HCT116 (cell line): ENCODE data around the gene AHSA1. TPM values are rescaled to one million over a fixed set of nuclear protein-coding genes. Genes with fewer than 3 reads are reported as not detected.

Experiments
- ATAC-seq: fragments of 200-7000 bp; cut with Tn5 transposase; 2 replicates; pipeline ENCODE4 v1.9.1; 2020; ENCODE audit warnings: mild to moderate bottlenecking, moderate library complexity
- BruUV-seq: library from RNA; stranded (reverse); fragments of 400-500 nt; replicated peaks from 2 replicates; lab custom pipeline; 2021; lab: Mats Ljungman, UMichigan
- CTCF ChIA-PET: fragments of 300-600 bp; sonication (Branson Sonifier 250); formaldehyde crosslinking; loops from one replicate; lab custom pipeline; 2021; ENCODE audit warnings: antibody characterized with exemption; lab: Charles Lee
- POLR2A ChIA-PET: fragments of 300-600, 350-600 bp; sonication (Branson Sonifier 250); formaldehyde crosslinking; loops from one replicate; lab custom pipeline; 2021; ENCODE audit warnings: antibody characterized with exemption; lab: Charles Lee
- RAD21 ChIA-PET, 2 experiments: fragments of 300-600 bp; sonication (Branson Sonifier 250); formaldehyde crosslinking; loops; one replicate each; lab custom pipeline; 2023; ENCODE audit warnings: low total read pairs in 2 of 2; ENCODE audit not compliant: uncharacterized antibody in 2 of 2, unreplicated experiment in 2 of 2, low non-redundant PET in 1 of 2; lab: Charles Lee
- DNase-seq: peaks from one replicate; pipeline ENCODE4 v3.0.0-alpha.2; 2010; ENCODE audit warnings: low read depth, low spot score
- H2AFZ ChIP-seq: fragments of 200-600 bp; shearing (Covaris generic), sonication (generic); 2 replicates; pipeline ENCODE4 v1.6.1; 2017; ENCODE audit warnings: low read depth, mixed run types, mixed read lengths, antibody characterized with exemption, low read length; ENCODE audit not compliant: poor library complexity, severe bottlenecking
- H3K27ac ChIP-seq: 2 replicates; pipeline ENCODE4 v1.5.1; 2012; ENCODE audit warnings: low read depth, low read length
- H3K27me3 ChIP-seq: fragments of 200-600 bp; sonication (generic); 2 replicates; pipeline ENCODE4 v1.6.1; 2016; ENCODE audit warnings: mixed run types, low read length, mixed read lengths; ENCODE audit not compliant: insufficient read depth
- H3K36me3 ChIP-seq, 2 experiments: fragments of 200-500 bp in 1 of 2; fragments of 200-600 bp in 1 of 2; sonication (Bioruptor generic) in 1 of 2; sonication (generic) in 1 of 2; 2 replicates each; pipeline versions ENCODE4 v1.5.1 to v1.6.1; 2014 to 2016; ENCODE audit warnings: low read length in 2 of 2, inconsistent platforms in 1 of 2, mixed read lengths in 1 of 2, mixed run types in 1 of 2; ENCODE audit not compliant: insufficient read depth in 2 of 2, control insufficient read depth in 1 of 2
- H3K4me1 ChIP-seq, 2 experiments: fragments of 200-600 bp in 1 of 2; sonication (generic) in 1 of 2; 2 replicates each; pipeline versions ENCODE4 v1.5.1 to v1.6.1; 2012 to 2017; ENCODE audit warnings: low read length in 2 of 2, inconsistent platforms in 1 of 2, mild to moderate bottlenecking in 1 of 2, mixed read lengths in 1 of 2, mixed run types in 1 of 2, moderate library complexity in 1 of 2; ENCODE audit not compliant: insufficient read depth in 2 of 2, control insufficient read depth in 1 of 2
- H3K4me2 ChIP-seq: fragments of 200-600 bp; sonication (generic); 2 replicates; pipeline ENCODE4 v1.6.1; 2017; ENCODE audit warnings: mixed run types, low read length, mixed read lengths
- H3K4me3 ChIP-seq, 2 experiments: fragments of 200-600 bp in 1 of 2; sonication (generic) in 1 of 2; replicated peaks in 1 of 2; 2 replicates each; pipeline ENCODE4 v1.5.1; 2011 to 2016; ENCODE audit warnings: low read length in 2 of 2, control low read depth in 1 of 2, low read depth in 1 of 2, mild to moderate bottlenecking in 1 of 2, mixed read lengths in 1 of 2, mixed run types in 1 of 2
- H3K79me2 ChIP-seq: fragments of 200-600 bp; sonication (generic); 2 replicates; pipeline ENCODE4 v1.6.1; 2017; ENCODE audit warnings: mild to moderate bottlenecking, mixed run types, low read length, moderate library complexity, mixed read lengths; ENCODE audit not compliant: insufficient read depth
- H3K9ac ChIP-seq: fragments of 200-600 bp; sonication (generic); 2 replicates; pipeline ENCODE4 v1.6.1; 2016; ENCODE audit warnings: low read length, mixed read lengths
- H3K9me2 ChIP-seq: fragments of 200-600 bp; sonication (generic), shearing (Covaris generic); 2 replicates; pipeline ENCODE4 v1.6.1; 2017; ENCODE audit warnings: mixed run types, mild to moderate bottlenecking, moderate library complexity; ENCODE audit not compliant: insufficient read depth
- H3K9me3 ChIP-seq, 2 experiments: fragments of 200-500 bp in 1 of 2; fragments of 200-600 bp in 1 of 2; sonication (Bioruptor generic) in 1 of 2; sonication (generic) in 1 of 2; 2 replicates each; pipeline ENCODE4 v1.6.1; 2014 to 2017; ENCODE audit warnings: low read length in 2 of 2, mixed read lengths in 2 of 2, inconsistent platforms in 1 of 2, low read depth in 1 of 2, mild to moderate bottlenecking in 1 of 2, mixed run types in 1 of 2, moderate library complexity in 1 of 2; ENCODE audit not compliant: control insufficient read depth in 1 of 2, insufficient read depth in 1 of 2
- H4K20me1 ChIP-seq: fragments of 200-600 bp; sonication (generic), shearing (Covaris generic); 2 replicates; pipeline ENCODE4 v1.6.1; 2017; ENCODE audit warnings: mixed run types, mild to moderate bottlenecking, moderate library complexity; ENCODE audit not compliant: insufficient read depth
- CBX3 ChIP-seq: IDR thresholded peaks from 2 replicates; pipeline ENCODE4 v1.6.1; 2012; ENCODE audit warnings: low read depth
- CTCF ChIP-seq, 3 experiments: fragments of 200-600 bp in 1 of 3; sonication (generic) in 1 of 3; IDR thresholded peaks in 2 of 3; conservative IDR thresholded peaks in 1 of 3; 2 replicates each; pipeline ENCODE4 v1.5.1; 2012 to 2017; ENCODE audit warnings: low read depth in 2 of 3, low read length in 2 of 3, antibody characterized with exemption in 1 of 3, borderline replicate concordance in 1 of 3, control low read depth in 1 of 3, mild to moderate bottlenecking in 1 of 3, mixed read lengths in 1 of 3, mixed run types in 1 of 3, moderate library complexity in 1 of 3; ENCODE audit not compliant: insufficient read depth in 1 of 3
- ELF1 ChIP-seq: IDR thresholded peaks from 2 replicates; pipeline ENCODE4 v1.6.1; 2012; ENCODE audit warnings: low read depth, borderline replicate concordance
- EZH2 ChIP-seq: fragments of 200-600 bp; sonication (generic); IDR thresholded peaks from 2 replicates; pipeline ENCODE4 v1.6.1; 2017; ENCODE audit warnings: antibody characterized with exemption, mixed run types
- POLR2A ChIP-seq: IDR thresholded peaks from 2 replicates; pipeline ENCODE4 v1.7.0; 2011; ENCODE audit warnings: borderline replicate concordance; ENCODE audit not compliant: insufficient read depth, insufficient read length; ENCODE audit errors: extremely low read depth
- POLR2AphosphoS5 ChIP-seq: IDR thresholded peaks from 2 replicates; pipeline ENCODE4 v1.6.1; 2011; ENCODE audit warnings: mild to moderate bottlenecking, low read depth, low read length, moderate library complexity
- SP1 ChIP-seq: IDR thresholded peaks from 2 replicates; pipeline ENCODE4 v1.6.1; 2012; ENCODE audit warnings: low read depth
- TCF7L2 ChIP-seq: IDR thresholded peaks from 2 replicates; pipeline ENCODE4 v1.7.0; 2011; ENCODE audit warnings: borderline replicate concordance, inconsistent platforms; ENCODE audit not compliant: insufficient read depth, insufficient read length; ENCODE audit errors: extremely low read depth
- ZBTB33 ChIP-seq: IDR thresholded peaks from 2 replicates; pipeline ENCODE4 v1.6.1; 2011; ENCODE audit warnings: mild to moderate bottlenecking, low read length, moderate library complexity; ENCODE audit not compliant: insufficient replicate concordance; ENCODE audit errors: extremely low read depth
- intact Hi-C: fragments of 100-400 bp; cut with micrococcal nuclease; formaldehyde crosslinking; loops from 2 replicates; pipeline ENCODE4 v1.10.0; 2022
- total RNA-seq: library from RNA; stranded (reverse); gene quantifications from one replicate; pipeline ENCODE4 v1.2.1, GENCODE V29; 2021; ENCODE audit not compliant: unreplicated experiment

AHSA1 gene
- total RNA-seq, 1 experiment from 2014 or later = 222 TPM

GRCh38 chr14:77485901-77486678 lies 28.2 kb downstream of the AHSA1 start:
- no peaks in the 10 kb centered on the region for H3K27me3 ChIP-seq
- no peaks in the 10 kb centered on the region for H3K79me2 ChIP-seq
- ChIA-PET CTCF (no interaction called here), RAD21 (no interaction called here), POLR2A (no interaction called here)
- no peak overlapping the region for H3K27ac ChIP-seq
- no peak overlapping the region for H2AFZ ChIP-seq
- no TSS peak for BruUV-seq
- no peaks in the 10 kb centered on the region for H3K9me2 ChIP-seq
- H3K9ac ChIP-seq = no peak overlapping the region
- no peak for DNase-seq
- no peaks in the 10 kb centered on the region for H3K36me3 ChIP-seq
- peak; percentile 42; the same call in 1 of the 2 replicates for ATAC-seq
- no peak overlapping the region for H3K4me3 ChIP-seq
- TF ChIP-seq POLR2AphosphoS5 (no peak), EZH2 (no peak), POLR2A (no peak), SP1 (no peak), CTCF (IDR thresholded peaks at IDR 0.05 in 2 of 3, conservative IDR thresholded peaks at IDR 0.05 in 1 of 3; ENCODE audit: borderline replicate concordance in 1 of 3, insufficient read depth in 1 of 3, low read depth in 2 of 3, low read length in 2 of 3) (no peak), TCF7L2 (no peak), ZBTB33 (no peak), ELF1 (no peak), CBX3 (no peak)
- intact Hi-C loops = no loop called here
- no peaks in the 10 kb centered on the region for H3K9me3 ChIP-seq
- no peaks in the 10 kb centered on the region for H4K20me1 ChIP-seq
- no peak overlapping the region for H3K4me2 ChIP-seq
- H3K4me1 ChIP-seq = no peaks in the 10 kb centered on the region
